Glutamatergic neuron (in vitro differentiated cells): Measurements from ENCODE around the gene CCT2. TPM values are rescaled to one million over a fixed set of nuclear protein-coding genes. Genes with fewer than 3 reads are reported as not detected.

Source experiments
- DNase-seq: peaks from one replicate; pipeline ENCODE4 v3.0.0; 2022
- H3K27ac Mint-ChIP-seq: one replicate; pipeline ENCODE4 v1.8.0; 2020; ENCODE audit warnings: mild to moderate bottlenecking, mixed read lengths, inconsistent platforms; ENCODE audit not compliant: unreplicated experiment
- H3K27me3 Mint-ChIP-seq: one replicate; pipeline ENCODE4 v1.8.0; 2020; ENCODE audit warnings: mild to moderate bottlenecking, moderate library complexity, mixed read lengths, inconsistent platforms; ENCODE audit not compliant: unreplicated experiment
- H3K36me3 Mint-ChIP-seq: one replicate; pipeline ENCODE4 v1.8.0; 2020; ENCODE audit warnings: mild to moderate bottlenecking, mixed read lengths, inconsistent platforms; ENCODE audit not compliant: unreplicated experiment
- H3K4me1 Mint-ChIP-seq: one replicate; pipeline ENCODE4 v1.8.0; 2020; ENCODE audit warnings: mild to moderate bottlenecking, low read depth, mixed read lengths, inconsistent platforms; ENCODE audit not compliant: unreplicated experiment
- H3K4me3 Mint-ChIP-seq: one replicate; pipeline ENCODE4 v1.8.0; 2020; ENCODE audit warnings: mild to moderate bottlenecking, mixed read lengths, inconsistent platforms; ENCODE audit not compliant: unreplicated experiment
- H3K9me3 Mint-ChIP-seq: one replicate; pipeline ENCODE4 v1.8.0; 2020; ENCODE audit warnings: mild to moderate bottlenecking, moderate library complexity, mixed read lengths, inconsistent platforms; ENCODE audit not compliant: unreplicated experiment
- CTCF ChIP-seq: fragments of 200-600 bp; sonication (generic); IDR thresholded peaks from one replicate; pipeline ENCODE4 v1.5.0; 2021; ENCODE audit not compliant: partially characterized antibody, unreplicated experiment
- total RNA-seq: library from RNA; stranded (reverse); fragmentation: NEBNext Ultra II Directional; extraction: Animal tissue kit (Norgen Biotek cat#: 25700); gene quantifications from one replicate; pipeline ENCODE4 v1.2.1, GENCODE V29; 2021; ENCODE audit not compliant: unreplicated experiment

The CCT2 gene
- total RNA-seq, 1 donor from 2014 or later: 298 TPM

DNA sequence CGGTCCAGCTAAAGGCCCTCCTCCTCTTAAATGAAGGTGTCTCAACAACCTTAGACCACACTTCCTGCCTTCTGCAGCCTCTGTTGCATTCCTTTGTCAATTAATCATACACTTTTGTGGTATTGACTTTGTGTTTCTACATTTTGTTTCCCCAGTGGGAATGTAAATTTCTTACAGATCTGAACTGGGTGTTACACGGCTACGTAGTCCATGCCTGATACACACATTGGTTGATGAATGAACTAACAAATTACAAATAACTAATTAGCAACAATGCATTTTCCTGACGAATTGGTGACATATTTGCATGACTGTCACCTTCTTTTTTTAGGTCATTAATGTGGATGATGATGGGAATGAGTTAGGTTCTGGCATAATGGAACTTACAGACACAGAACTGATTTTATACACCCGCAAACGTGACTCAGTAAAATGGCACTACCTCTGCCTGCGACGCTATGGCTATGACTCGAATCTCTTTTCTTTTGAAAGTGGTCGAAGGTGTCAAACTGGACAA is 15.2 kb upstream of the CCT2 start:
- Mint-ChIP-seq H3K27ac (no peak overlapping the region), H3K27me3 (no peaks in the 10 kb centered on the region), H3K9me3 (peaks cover 2% of the 10 kb centered on the region), H3K4me3 (no peak overlapping the region), H3K4me1 (no peaks in the 10 kb centered on the region), H3K36me3 (no peaks in the 10 kb centered on the region)
- DNase-seq: no peak
- TF ChIP-seq CTCF: no peak

GRCh38 chr12:69570545-69571399 is 14.5 kb upstream of the CCT2 start:
- Mint-ChIP-seq H3K27ac (no peak overlapping the region), H3K9me3 (peaks cover 2% of the 10 kb centered on the region), H3K36me3 (no peaks in the 10 kb centered on the region), H3K27me3 (no peaks in the 10 kb centered on the region), H3K4me1 (no peaks in the 10 kb centered on the region), H3K4me3 (no peak overlapping the region)
- peak; percentile 84 for TF ChIP-seq CTCF
- peak; percentile 31 for DNase-seq

- no peak for DNase-seq
- no peaks in the 10 kb centered on the region for H3K4me1 Mint-ChIP-seq
- no peaks in the 10 kb centered on the region for H3K36me3 Mint-ChIP-seq
- no peak for TF ChIP-seq CTCF
- peaks cover 2% of the 10 kb centered on the region for H3K9me3 Mint-ChIP-seq
- no peak overlapping the region for H3K27ac Mint-ChIP-seq
- no peak overlapping the region for H3K4me3 Mint-ChIP-seq
- H3K27me3 Mint-ChIP-seq: peaks cover 2% of the 10 kb centered on the region
Measured at GRCh38 chr12:69575346-69575745, 9.9 kb upstream of the CCT2 start.

DNA sequence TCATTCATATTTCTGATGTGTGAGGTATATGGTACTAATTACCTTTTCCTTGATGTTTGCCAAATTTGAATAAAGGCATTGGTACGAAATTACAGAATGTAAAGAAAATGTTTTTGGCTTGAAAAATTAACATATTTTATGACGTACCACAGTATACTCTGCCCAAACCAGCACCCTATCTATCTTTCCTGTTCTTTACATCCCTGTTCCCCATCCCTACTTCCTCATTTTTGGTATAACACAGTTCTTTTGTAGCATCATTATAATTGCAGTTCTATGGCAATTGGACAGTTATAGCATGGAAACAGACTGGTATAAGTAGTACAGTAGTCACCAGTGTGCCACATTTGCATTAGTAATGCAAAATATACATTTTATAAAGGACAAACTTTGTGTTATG is 7.0 kb upstream of the CCT2 start:
- DNase-seq: no peak
- no peaks in the 10 kb centered on the region for H3K4me1 Mint-ChIP-seq
- H3K4me3 Mint-ChIP-seq: no peak overlapping the region
- peaks cover 2% of the 10 kb centered on the region for H3K27me3 Mint-ChIP-seq
- TF ChIP-seq CTCF: no peak
- no peak overlapping the region for H3K27ac Mint-ChIP-seq
- no peaks in the 10 kb centered on the region for H3K36me3 Mint-ChIP-seq
- H3K9me3 Mint-ChIP-seq: peaks cover 2% of the 10 kb centered on the region

DNA sequence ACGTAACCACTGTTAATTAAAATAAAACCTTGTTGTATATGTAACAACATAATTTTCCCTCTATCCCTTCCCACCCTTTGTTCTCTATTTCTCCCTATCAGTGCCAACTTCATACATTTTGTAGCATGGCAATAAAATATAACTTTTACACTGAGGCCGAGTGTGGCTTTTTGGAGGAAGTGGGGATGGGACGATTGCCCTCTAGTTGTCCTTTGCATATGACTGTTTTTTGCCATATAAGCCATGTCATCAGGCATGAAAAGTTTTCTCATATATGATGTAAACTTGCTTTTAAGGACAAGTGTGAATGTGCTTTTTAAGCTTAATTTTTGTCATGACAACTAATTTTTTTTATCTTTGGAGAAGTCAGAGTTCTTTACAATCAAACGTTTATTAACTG is 6.2 kb upstream of the CCT2 start:
- no peak for DNase-seq
- Mint-ChIP-seq H3K4me3 (no peak overlapping the region), H3K36me3 (no peaks in the 10 kb centered on the region), H3K4me1 (no peaks in the 10 kb centered on the region), H3K27ac (no peak overlapping the region), H3K9me3 (peaks cover 2% of the 10 kb centered on the region), H3K27me3 (peaks cover 2% of the 10 kb centered on the region)
- TF ChIP-seq CTCF: no peak
